ENCODE data around the gene DCXR.

- no peak for TF ChIP-seq TAF1 (IDR thresholded peaks at IDR 0.05; ENCODE audit: borderline replicate concordance, low read depth, low read length)
- TF ChIP-seq POLR2A (IDR thresholded peaks at IDR 0.05; ENCODE audit: low read depth, low read length): 0 out of 2 replicates have a peak, but pooled peaks have one; percentile 12
- TF ChIP-seq POLR2AphosphoS5 (IDR thresholded peaks at IDR 0.05; ENCODE audit: low read depth, low read length): no peak; the same call in 1 of the 2 replicates
Observed at GRCh38 chr17:82059272-82060000, 21.9 kb upstream of the DCXR start.
